ENCODE data around the gene THAP12.

The THAP12 gene

GRCh38 chr11:76376746-76377558 is 4.0 kb downstream of the THAP12 start:
- no peak for DNase-seq

GRCh38 chr11:76371170-76371569 is 9.8 kb downstream of the THAP12 start:
- DNase-seq: peak; percentile 83

- DNase-seq: no peak
Measured at GRCh38 chr11:76369406-76369805, 11.5 kb downstream of the THAP12 start.

GRCh38 chr11:76368490-76368889 is 12.4 kb downstream of the THAP12 start:
- DNase-seq: no peak

- no peak for DNase-seq
Measured at GRCh38 chr11:76365038-76365679, 15.8 kb downstream of the THAP12 start.

GRCh38 chr11:76362716-76363115 is 18.2 kb downstream of the THAP12 start:
- DNase-seq: no peak

- DNase-seq: no peak
Measured at GRCh38 chr11:76361776-76362175, 19.2 kb downstream of the THAP12 start.

GRCh38 chr11:76361374-76361773 is 19.6 kb downstream of the THAP12 start:
- no peak for DNase-seq

GRCh38 chr11:76355172-76355571 is 25.8 kb downstream of the THAP12 start:
- no peak for DNase-seq

- DNase-seq: no peak
Measured at GRCh38 chr11:76348348-76348747, 32.6 kb downstream of the THAP12 start.

GRCh38 chr11:76347466-76347865 is 33.5 kb downstream of the THAP12 start:
- no peak for DNase-seq

- peak; percentile 91 for DNase-seq
Measured at GRCh38 chr11:76339221-76339620, 41.7 kb downstream of the THAP12 start.

GRCh38 chr11:76337923-76338322 is 43.0 kb downstream of the THAP12 start:
- peak; percentile 67 for DNase-seq

- DNase-seq: no peak
Measured at GRCh38 chr11:76337469-76337868, 43.5 kb downstream of the THAP12 start.

GRCh38 chr11:76336597-76336996 is 44.3 kb downstream of the THAP12 start:
- DNase-seq: peak; percentile 73

GRCh38 chr11:76335842-76336241 is 45.1 kb downstream of the THAP12 start:
- DNase-seq: peak; percentile 95

GRCh38 chr11:76334826-76335389 is 46.0 kb downstream of the THAP12 start:
- DNase-seq: no peak

GRCh38 chr11:76330651-76331050 is 50.3 kb downstream of the THAP12 start:
- DNase-seq: no peak

GRCh38 chr11:76329983-76330382 is 50.9 kb downstream of the THAP12 start:
- DNase-seq: no peak

GRCh38 chr11:76329084-76329648 is 51.8 kb downstream of the THAP12 start:
- DNase-seq: no peak

GRCh38 chr11:76327756-76328388 is 53.1 kb downstream of the THAP12 start:
- DNase-seq: no peak

- peak; percentile 26 for DNase-seq
Measured at GRCh38 chr11:76327202-76327601, 53.7 kb downstream of the THAP12 start.

- no peak for DNase-seq
Measured at GRCh38 chr11:76325185-76325584, 55.7 kb downstream of the THAP12 start.

Measured in inflammatory macrophage treated with lipopolysaccharide for 4 hours (primary cell).